DND-41 (cell line): Measurements from ENCODE around the gene ARFGEF3.

ENCODE experiments used
- EZH2 ChIP-seq: IDR thresholded peaks from 3 replicates; pipeline ENCODE4 v1.6.1; 2012; ENCODE audit warnings: borderline replicate concordance, low read depth, mild to moderate bottlenecking, moderate library complexity, low read length, inconsistent platforms; ENCODE audit not compliant: severe bottlenecking
- TF ChIP-seq, protein P1 (sequence below): IDR thresholded peaks from 2 replicates; pipeline ENCODE4 v1.5.1; 2012; ENCODE audit warnings: borderline replicate concordance, low read length, moderate library complexity, mild to moderate bottlenecking; ENCODE audit not compliant: poor library complexity, severe bottlenecking; ENCODE audit errors: extremely low read depth

DNA sequence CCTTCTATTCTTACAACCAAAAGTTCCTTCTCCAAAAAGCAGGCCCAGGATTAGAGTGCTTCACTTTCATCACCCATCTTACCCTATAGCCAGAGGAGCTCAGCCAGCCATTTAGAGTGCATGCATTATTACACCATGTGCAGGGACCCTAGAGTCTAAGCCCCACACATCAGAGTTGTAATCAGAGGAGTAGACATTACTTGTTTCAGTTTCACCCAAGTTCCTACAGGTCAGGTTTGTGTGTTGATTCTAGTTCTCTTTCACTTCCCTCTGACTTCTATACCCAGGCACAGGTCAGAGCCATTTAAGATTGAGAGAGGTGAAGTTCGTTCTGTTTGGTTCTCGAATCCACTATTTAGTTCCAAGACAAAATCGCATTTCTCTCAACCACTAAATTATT, 16.3 kb upstream of the ARFGEF3 start:
- TF ChIP-seq, protein P1, sequence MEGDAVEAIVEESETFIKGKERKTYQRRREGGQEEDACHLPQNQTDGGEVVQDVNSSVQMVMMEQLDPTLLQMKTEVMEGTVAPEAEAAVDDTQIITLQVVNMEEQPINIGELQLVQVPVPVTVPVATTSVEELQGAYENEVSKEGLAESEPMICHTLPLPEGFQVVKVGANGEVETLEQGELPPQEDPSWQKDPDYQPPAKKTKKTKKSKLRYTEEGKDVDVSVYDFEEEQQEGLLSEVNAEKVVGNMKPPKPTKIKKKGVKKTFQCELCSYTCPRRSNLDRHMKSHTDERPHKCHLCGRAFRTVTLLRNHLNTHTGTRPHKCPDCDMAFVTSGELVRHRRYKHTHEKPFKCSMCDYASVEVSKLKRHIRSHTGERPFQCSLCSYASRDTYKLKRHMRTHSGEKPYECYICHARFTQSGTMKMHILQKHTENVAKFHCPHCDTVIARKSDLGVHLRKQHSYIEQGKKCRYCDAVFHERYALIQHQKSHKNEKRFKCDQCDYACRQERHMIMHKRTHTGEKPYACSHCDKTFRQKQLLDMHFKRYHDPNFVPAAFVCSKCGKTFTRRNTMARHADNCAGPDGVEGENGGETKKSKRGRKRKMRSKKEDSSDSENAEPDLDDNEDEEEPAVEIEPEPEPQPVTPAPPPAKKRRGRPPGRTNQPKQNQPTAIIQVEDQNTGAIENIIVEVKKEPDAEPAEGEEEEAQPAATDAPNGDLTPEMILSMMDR, result no peak
- no peak for TF ChIP-seq EZH2
